HG03439 (cell line): ENCODE results near the gene SYT17.

Experiments used
- ATAC-seq: cut with Tn5 transposase; IDR thresholded peaks from one replicate; pipeline ENCODE4 v1.9.1; 2021; ENCODE audit warnings: mild to moderate bottlenecking, moderate library complexity; ENCODE audit not compliant: unreplicated experiment

The SYT17 gene

GRCh38 chr16:19213885-19214284 lies 45.8 kb downstream of the SYT17 start:
- ATAC-seq: no peak

- no peak for ATAC-seq
These were observed 47.7 kb downstream of the SYT17 start for GRCh38 chr16:19215705-19216104.

- ATAC-seq: no peak
These were observed 50.5 kb downstream of the SYT17 start for GRCh38 chr16:19218581-19218980.

GRCh38 chr16:19219836-19220235 lies 51.8 kb downstream of the SYT17 start:
- no peak for ATAC-seq

GRCh38 chr16:19223235-19224170 lies 55.5 kb downstream of the SYT17 start:
- ATAC-seq: no peak

GRCh38 chr16:19225651-19226050 lies 57.6 kb downstream of the SYT17 start:
- no peak for ATAC-seq

- ATAC-seq: no peak
These were observed 59.6 kb downstream of the SYT17 start for GRCh38 chr16:19227643-19228042.

GRCh38 chr16:19228052-19228451 lies 60.0 kb downstream of the SYT17 start:
- ATAC-seq: no peak

GRCh38 chr16:19228575-19228974 lies 60.5 kb downstream of the SYT17 start:
- ATAC-seq: no peak

GRCh38 chr16:19230575-19230974 lies 62.5 kb downstream of the SYT17 start:
- ATAC-seq: no peak

- ATAC-seq: no peak
These were observed 63.8 kb downstream of the SYT17 start for GRCh38 chr16:19231881-19232280.

GRCh38 chr16:19232988-19233387 lies 64.9 kb downstream of the SYT17 start:
- no peak for ATAC-seq

GRCh38 chr16:19235478-19235877 lies 67.4 kb downstream of the SYT17 start:
- no peak for ATAC-seq

GRCh38 chr16:19235886-19236285 lies 67.8 kb downstream of the SYT17 start:
- no peak for ATAC-seq

GRCh38 chr16:19236561-19237209 lies 68.6 kb downstream of the SYT17 start:
- no peak for ATAC-seq

GRCh38 chr16:19238406-19238805 lies 70.4 kb downstream of the SYT17 start:
- ATAC-seq: no peak

- no peak for ATAC-seq
These were observed 71.6 kb downstream of the SYT17 start for GRCh38 chr16:19239511-19240155.

- ATAC-seq: no peak
These were observed 72.5 kb downstream of the SYT17 start for GRCh38 chr16:19240494-19240893.

GRCh38 chr16:19241512-19241911 lies 73.5 kb downstream of the SYT17 start:
- no peak for ATAC-seq

GRCh38 chr16:19242186-19242585 lies 74.1 kb downstream of the SYT17 start:
- ATAC-seq: no peak

- ATAC-seq: no peak
These were observed 75.0 kb downstream of the SYT17 start for GRCh38 chr16:19242987-19243575.
